Natural killer cell treated with Interleukin-12 subunit alpha and Interleukin-12 subunit beta and Interleukin-15 and Interleukin-18, amount 100 ng/mL, for 72 hours (primary cell): Measurements from ENCODE around the gene GTPBP6. TPM values are rescaled to one million over a fixed set of nuclear protein-coding genes. Genes with fewer than 3 reads are reported as not detected.

Experiments
- ATAC-seq, 2 donors: fragments of 150-1000 bp; cut with Tn5 transposase in 1 of 2; sonication (Bioruptor Pico), chemical (Tn5 transposase) in 1 of 2; 2 replicates each; pipeline ENCODE4 v1.10.0; 2021
- DNase-seq: peaks from one replicate; pipeline ENCODE4 v3.0.0; 2022; ENCODE audit warnings: low spot score
- H3K27ac Mint-ChIP-seq, 2 donors: 1 replicate in 1 of 2; 2 replicates in 1 of 2; pipeline ENCODE4 v1.8.0; 2022; ENCODE audit warnings: mixed read lengths in 2 of 2, mild to moderate bottlenecking in 1 of 2, moderate library complexity in 1 of 2
- H3K27me3 Mint-ChIP-seq, 2 donors: 1 replicate in 1 of 2; 2 replicates in 1 of 2; pipeline ENCODE4 v1.8.0; 2022; ENCODE audit warnings: mixed read lengths in 2 of 2
- H3K36me3 Mint-ChIP-seq: one replicate; pipeline ENCODE4 v1.8.0; 2022; ENCODE audit warnings: mixed read lengths
- H3K4me1 Mint-ChIP-seq, 2 donors: 1 replicate in 1 of 2; 2 replicates in 1 of 2; pipeline ENCODE4 v1.8.0; 2022; ENCODE audit warnings: low read depth in 2 of 2, mixed read lengths in 2 of 2, mild to moderate bottlenecking in 1 of 2
- H3K4me3 Mint-ChIP-seq: one replicate; pipeline ENCODE4 v1.8.0; 2022; ENCODE audit warnings: mixed read lengths
- H3K9me3 Mint-ChIP-seq: 2 replicates; pipeline ENCODE4 v1.8.0; 2022; ENCODE audit warnings: mixed read lengths
- total RNA-seq, 2 donors: library from RNA; stranded (reverse); gene quantifications; one replicate each; pipeline ENCODE4 v1.2.3, GENCODE V29; 2022

GTPBP6 gene, protein sequence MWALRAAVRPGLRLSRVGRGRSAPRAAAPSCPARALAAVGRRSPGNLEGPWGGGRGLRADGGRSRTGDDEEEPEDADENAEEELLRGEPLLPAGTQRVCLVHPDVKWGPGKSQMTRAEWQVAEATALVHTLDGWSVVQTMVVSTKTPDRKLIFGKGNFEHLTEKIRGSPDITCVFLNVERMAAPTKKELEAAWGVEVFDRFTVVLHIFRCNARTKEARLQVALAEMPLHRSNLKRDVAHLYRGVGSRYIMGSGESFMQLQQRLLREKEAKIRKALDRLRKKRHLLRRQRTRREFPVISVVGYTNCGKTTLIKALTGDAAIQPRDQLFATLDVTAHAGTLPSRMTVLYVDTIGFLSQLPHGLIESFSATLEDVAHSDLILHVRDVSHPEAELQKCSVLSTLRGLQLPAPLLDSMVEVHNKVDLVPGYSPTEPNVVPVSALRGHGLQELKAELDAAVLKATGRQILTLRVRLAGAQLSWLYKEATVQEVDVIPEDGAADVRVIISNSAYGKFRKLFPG
- total RNA-seq: 10 to 100 TPM; 45.8 to 69.6 TPM

DNA sequence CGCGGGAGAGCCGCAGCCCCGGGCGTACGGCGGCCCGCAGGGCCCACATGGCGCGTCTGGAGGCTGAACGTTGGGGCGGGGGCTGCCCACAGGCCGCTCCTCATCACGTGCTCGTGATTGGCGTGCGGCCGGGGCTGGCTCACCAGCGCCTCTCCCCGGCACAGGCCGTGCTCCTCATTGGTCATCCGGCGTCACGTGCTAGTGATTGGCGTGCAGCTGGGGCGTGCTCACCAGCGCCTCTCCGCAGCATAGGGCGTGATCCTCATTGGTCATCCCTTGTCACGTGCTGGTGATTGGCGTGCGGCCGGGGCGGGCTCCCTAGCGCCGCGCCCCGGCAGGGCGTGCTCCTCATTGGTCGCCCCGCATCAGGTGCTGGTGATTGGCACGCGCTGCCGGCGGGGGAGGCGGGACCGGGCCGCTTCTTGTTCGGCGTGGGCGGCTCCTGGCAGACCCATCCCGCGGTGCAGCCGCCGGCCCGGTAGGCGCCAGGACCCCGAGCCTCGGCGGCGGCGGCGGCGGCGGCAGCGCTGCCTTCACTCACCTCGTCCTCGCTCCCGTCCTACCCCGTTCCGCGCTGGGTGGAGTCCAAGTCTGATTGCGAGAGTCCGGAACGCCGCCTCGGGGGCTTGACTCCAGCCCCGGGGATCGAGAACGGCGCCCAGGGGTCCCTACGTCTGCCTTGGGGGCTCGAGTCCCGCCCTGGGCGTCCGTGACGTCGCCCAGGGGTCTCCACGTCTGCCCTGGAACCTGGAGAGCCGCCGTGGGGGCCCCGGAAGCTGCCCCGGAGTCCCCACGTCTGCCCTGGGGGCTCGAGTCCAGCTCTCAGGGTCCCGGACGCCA lies at the start of gene GTPBP6:
TSS of gene GTPBP6 (minus strand) at position 58 of the 840 bp plus-strand sequence. CDS start at position 49, 9 bp downstream.
- no peaks in the 10 kb centered on the region for H3K36me3 Mint-ChIP-seq
- peak; percentile 90 to 91 for ATAC-seq
- peak within 1 kb of the TSS; percentile 83 to 84 for H3K27ac Mint-ChIP-seq
- H3K27me3 Mint-ChIP-seq: peaks cover 0 to 2% of the 10 kb centered on the region in 2 donors
- peaks cover 13 to 20% of the 10 kb centered on the region in 2 donors for H3K4me1 Mint-ChIP-seq
- peak within 1 kb of the TSS; percentile 86 for H3K4me3 Mint-ChIP-seq
- DNase-seq: peak; percentile 100
- H3K9me3 Mint-ChIP-seq: no peaks in the 10 kb centered on the region

DNA sequence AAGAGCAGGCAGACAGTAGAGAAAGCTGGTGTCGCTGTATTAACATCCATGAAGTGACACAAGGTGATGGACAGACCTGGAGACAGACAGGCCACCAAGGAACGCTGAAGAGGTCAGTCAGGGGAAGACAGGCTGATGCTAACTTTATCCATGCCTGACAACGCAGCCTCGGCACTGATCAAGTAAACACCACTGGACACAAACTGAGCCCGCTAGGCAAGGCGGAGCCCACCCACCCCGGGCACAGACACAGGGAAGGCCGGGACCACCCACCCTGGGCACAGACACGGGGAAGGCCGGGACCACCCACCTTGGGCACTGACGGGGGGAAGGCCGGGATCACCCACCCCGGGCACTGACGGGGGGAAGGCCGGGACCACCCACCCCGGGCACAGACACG lies 49.3 kb upstream of the GTPBP6 start:
- no peaks in the 10 kb centered on the region for H3K9me3 Mint-ChIP-seq
- H3K4me1 Mint-ChIP-seq: peaks cover 0 to 12% of the 10 kb centered on the region in 2 donors
- H3K36me3 Mint-ChIP-seq: no peaks in the 10 kb centered on the region
- H3K27me3 Mint-ChIP-seq: peaks cover 7% of the 10 kb centered on the region in 2 donors
- no peak overlapping the region for H3K4me3 Mint-ChIP-seq
- DNase-seq (no peak), ATAC-seq (no peak)
- H3K27ac Mint-ChIP-seq: no peak overlapping the region

DNA sequence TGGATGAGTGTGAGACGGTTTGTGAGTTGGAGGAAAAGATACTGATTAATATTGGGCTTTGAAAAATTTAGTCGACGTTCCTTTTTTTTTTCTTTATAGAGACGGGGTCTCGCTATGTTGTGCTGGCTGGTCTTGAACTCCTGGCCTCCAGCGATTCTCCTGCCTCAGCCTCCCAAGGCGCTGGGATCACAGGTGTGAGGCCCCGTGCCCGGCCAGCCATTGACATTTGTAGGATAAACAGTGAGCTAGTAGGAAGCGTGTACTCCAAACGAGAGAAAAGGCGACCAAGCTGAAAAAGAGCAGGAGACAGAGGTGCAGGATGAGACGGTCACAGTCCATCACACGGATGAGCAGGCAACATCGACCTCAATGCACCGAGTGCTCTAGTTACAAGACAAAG lies 48.8 kb upstream of the GTPBP6 start:
- Mint-ChIP-seq H3K9me3 (no peaks in the 10 kb centered on the region), H3K27me3 (peaks cover 7% of the 10 kb centered on the region in 2 donors), H3K4me3 (no peak overlapping the region), H3K27ac (no peak overlapping the region), H3K36me3 (peaks cover 1% of the 10 kb centered on the region), H3K4me1 (peaks cover 0 to 13% of the 10 kb centered on the region in 2 donors)
- ATAC-seq (no peak), DNase-seq (no peak)

DNA sequence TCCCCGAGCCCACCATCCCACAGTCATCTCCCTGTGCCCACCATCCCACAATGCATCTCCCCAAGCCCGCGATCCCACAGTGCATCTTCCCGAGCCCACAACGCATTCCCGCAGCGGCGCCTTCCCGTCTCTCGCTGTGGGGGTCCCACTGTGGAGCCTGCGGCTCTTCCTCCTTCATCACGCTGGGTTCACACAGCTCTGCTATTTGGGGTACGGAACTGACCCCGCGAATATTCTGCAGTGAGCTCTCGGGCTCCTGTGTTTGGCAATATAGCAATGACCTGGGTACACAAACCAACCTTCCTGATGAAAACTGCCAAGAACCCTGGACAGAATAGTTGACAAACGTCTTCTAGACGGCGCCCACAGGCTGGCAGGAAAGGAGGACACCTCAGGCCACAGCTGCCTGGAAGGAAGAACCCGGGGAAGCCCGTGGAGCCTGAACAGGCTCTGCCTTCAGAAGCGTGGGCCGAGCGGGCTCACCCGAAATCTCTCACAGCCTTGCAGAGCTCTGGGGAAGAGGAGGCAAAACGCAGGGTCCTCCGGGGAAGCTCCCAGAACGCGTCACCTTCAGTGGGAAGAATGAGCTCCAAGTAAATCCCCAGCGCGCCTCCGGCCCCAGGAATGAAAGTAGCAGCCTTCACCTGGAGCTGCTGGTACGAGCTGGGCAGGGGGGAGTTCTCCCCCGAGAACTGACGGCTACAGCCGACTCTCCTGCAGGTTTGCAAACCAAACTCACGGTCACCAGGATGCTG lies 45.2 kb upstream of the GTPBP6 start:
- ATAC-seq (no peak), DNase-seq (no peak)
- no peak overlapping the region for H3K27ac Mint-ChIP-seq
- peaks cover 16% of the 10 kb centered on the region for H3K36me3 Mint-ChIP-seq
- H3K9me3 Mint-ChIP-seq: peaks cover 3% of the 10 kb centered on the region
- no peaks in the 10 kb centered on the region for H3K27me3 Mint-ChIP-seq
- no peak overlapping the region for H3K4me3 Mint-ChIP-seq
- peaks cover 0 to 14% of the 10 kb centered on the region in 2 donors for H3K4me1 Mint-ChIP-seq

DNA sequence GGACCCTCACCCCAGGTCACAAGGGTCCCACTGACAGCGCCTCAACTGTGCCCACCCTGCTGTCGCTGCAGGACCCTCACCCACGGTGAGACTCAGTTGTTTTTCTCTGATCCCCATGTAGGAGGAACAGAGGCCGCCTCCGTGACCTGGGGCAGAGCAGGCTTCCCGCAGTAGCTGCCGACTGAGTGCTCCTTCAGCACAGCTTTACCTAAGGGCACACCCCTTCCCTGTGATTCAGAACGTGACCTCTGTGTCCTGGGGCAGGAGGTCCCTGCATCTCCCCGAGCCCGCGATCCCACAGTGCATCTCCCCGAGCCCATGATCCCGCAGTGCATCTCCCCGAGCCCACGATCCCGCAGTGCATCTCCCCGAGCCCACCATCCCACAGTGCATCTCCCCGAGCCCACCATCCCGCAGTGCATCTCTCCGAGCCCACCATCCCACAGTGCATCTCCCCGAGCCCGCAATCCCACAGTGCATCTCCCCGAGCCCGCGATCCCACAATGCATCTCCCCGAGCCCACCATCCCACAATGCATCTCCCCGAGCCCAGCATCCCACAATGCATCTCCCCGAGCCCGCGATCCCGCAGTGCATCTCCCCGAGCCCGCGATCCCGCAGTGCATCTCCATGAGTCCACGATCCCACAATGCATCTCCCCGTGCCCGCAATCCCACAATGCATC lies 44.5 kb upstream of the GTPBP6 start:
- H3K4me3 Mint-ChIP-seq: no peak overlapping the region
- peaks cover 0 to 14% of the 10 kb centered on the region in 2 donors for H3K4me1 Mint-ChIP-seq
- H3K27me3 Mint-ChIP-seq: no peaks in the 10 kb centered on the region
- peaks cover 16% of the 10 kb centered on the region for H3K36me3 Mint-ChIP-seq
- peaks cover 3% of the 10 kb centered on the region for H3K9me3 Mint-ChIP-seq
- DNase-seq (no peak), ATAC-seq (no peak)
- no peak overlapping the region for H3K27ac Mint-ChIP-seq

DNA sequence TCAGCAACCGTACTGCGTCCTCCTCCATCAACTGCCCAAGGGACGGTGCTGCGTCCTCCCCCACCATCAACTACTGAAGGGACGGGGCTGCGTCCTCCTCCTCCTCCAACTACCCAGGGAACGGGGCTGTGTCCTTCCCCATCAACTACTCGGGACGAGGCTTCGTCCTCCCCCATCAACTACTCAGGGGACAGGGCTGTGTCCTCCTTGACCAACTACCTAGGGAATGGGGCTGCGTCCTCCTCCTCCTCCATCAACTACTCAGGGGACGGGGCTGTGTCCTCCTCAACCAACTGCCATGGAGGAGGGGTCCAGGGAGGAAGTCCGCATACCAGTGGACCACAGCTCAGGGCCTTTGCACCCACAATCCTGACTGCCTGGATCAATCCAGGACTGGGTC lies 43.8 kb upstream of the GTPBP6 start:
- Mint-ChIP-seq H3K27me3 (no peaks in the 10 kb centered on the region), H3K4me1 (peaks cover 4 to 17% of the 10 kb centered on the region in 2 donors), H3K36me3 (peaks cover 21% of the 10 kb centered on the region), H3K27ac (no peak overlapping the region), H3K9me3 (peaks cover 7% of the 10 kb centered on the region), H3K4me3 (no peak overlapping the region)
- DNase-seq (no peak), ATAC-seq (peak in 1 of 2 donors; percentile 18)

DNA sequence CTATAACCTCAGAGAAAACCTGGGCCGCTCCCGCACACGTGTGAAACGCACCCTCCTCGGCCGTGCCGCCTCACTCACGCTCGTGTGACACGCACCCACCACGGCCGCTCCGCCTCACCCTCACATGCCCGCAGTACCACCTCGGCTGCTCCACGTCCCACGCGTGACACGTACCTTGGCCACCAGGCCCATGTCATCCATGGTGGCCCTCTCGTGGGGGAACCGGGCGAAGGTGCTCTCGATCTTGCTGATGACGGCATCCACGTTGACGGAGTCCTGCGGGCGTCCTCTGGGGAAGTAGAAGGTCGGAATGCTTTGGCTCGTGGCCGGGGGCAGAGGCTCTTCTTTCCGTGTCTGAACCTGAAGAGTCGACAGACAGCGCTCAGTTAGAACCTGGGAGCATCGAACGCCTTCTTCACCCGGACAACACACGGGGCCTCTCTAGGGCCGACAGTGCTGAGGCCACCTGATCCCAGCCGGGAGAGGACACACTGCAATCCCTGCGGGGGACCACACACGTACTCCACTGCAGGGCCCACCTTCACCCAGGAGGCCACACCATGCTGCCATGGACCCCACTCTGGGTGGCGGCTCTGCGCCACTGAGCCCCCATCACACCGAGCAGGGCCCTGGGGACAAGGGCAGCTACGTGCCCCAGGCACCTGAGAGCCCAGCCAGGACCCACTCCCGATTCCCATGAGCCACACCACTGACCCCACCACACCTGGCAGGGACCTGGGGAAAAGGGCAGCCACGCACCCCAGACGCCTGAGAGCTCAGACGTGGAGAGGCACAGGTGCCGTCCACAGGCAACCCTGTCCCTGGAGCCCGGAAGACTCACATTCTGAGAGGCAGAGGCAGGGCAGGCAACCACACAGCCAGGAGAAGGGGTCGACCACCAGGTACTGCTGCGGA lies 42.9 kb upstream of the GTPBP6 start:
- DNase-seq: no peak
- ATAC-seq: no peak
- Mint-ChIP-seq H3K9me3 (peaks cover 11% of the 10 kb centered on the region), H3K36me3 (peaks cover 27% of the 10 kb centered on the region), H3K4me1 (peaks cover 13 to 25% of the 10 kb centered on the region in 2 donors), H3K4me3 (no peak overlapping the region), H3K27ac (no peak overlapping the region), H3K27me3 (no peaks in the 10 kb centered on the region)

DNA sequence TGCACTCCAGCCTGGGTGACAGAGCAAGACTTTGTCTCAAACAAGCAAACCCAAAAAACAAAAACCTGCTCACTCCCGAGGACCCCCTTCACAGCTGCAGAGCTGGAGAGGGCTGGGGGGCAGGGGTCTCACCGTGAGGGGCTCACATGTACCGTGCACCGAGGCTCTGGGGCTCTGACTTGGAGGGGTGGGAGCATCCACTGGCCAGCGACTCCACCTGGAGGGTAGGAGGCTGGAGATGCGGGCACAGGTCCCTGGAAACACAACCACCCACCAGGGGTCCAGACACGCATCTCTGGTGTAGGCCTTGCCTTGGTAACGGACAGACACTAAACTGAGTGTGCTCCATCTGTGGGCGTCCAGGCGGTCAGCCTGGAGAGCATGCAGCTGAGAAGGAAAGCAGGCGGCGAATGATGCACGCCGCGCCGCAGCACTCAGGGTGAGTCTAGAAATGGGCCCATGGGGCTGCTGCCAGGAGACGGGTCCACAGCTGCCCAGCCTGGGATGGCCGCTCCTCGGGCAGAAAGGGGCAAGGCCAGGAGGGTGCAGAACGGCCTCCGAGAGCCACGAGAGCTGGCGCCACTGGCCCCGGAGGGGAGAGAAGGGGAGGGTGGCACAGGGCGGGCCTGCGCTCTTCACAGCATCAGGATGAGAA lies 42.0 kb upstream of the GTPBP6 start:
- Mint-ChIP-seq H3K27ac (no peak overlapping the region), H3K36me3 (peaks cover 27% of the 10 kb centered on the region), H3K27me3 (no peaks in the 10 kb centered on the region), H3K4me1 (peaks cover 17 to 30% of the 10 kb centered on the region in 2 donors), H3K4me3 (no peak overlapping the region), H3K9me3 (peaks cover 11% of the 10 kb centered on the region)
- DNase-seq: no peak
- ATAC-seq: no peak

DNA sequence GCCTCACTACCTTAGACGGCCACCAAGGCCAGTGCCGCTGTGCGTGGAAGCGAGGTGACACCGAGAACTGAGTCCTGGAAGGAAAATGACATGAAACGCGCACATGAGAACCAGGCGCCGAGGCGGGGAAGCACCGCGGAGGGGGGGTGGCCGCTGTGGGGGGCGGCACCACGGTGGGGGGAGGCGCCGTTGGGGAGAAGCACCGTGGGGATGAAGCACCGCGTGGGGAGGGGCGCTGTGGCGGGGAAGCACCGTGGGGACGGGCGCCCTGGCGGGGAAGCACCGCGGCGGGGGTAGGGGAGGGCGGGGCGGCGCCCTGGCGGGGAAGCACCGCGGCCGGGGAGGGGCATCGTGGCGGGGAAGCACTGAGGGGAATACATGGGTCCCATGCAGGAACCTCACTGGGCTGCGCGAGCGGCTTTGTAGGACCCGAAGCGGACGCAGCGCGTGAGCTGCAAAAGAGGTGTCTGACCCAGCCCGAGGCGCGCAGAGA lies 40.1 kb upstream of the GTPBP6 start:
- peaks cover 22 to 34% of the 10 kb centered on the region in 2 donors for H3K4me1 Mint-ChIP-seq
- H3K36me3 Mint-ChIP-seq: peaks cover 27% of the 10 kb centered on the region
- ATAC-seq: no peak
- H3K9me3 Mint-ChIP-seq: peaks cover 11% of the 10 kb centered on the region
- no peak overlapping the region for H3K4me3 Mint-ChIP-seq
- no peak overlapping the region for H3K27ac Mint-ChIP-seq
- H3K27me3 Mint-ChIP-seq: no peaks in the 10 kb centered on the region
- no peak for DNase-seq

DNA sequence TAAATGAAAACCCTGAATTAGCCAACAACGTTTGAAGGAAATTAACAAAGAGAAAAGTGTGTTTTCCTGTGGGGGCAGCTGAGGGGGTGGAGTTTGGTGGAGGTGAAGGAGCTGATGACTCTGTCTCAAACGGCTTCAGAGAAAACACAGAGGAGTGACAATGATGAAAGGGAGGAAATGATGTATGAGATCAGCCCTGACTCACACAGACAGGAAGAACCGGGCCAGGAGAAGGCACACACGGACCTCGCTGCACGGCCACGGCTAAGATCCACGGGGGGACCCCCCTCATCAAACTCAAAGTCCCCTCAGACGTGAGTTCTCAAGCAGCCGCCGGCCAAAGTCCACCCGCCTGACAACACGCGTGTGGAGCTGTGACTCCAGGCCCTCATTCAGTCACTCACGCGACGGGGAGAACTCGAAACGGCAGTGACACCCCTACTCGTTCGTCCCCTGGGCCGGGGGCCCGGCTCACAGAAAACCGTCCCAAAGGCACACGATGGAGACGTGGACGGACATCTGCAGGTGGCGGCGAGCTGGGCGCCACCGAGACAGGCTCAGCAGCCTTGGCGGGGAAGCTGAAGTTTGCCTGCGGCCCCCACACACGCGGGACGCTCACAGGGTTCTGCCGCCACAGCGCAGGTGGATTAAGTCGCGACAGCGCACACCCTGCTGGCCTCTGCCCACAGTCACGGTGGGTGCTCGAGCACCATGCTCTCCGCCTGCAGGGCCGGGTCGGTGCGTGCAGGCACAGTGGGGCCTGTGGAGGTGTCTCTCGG lies 39.3 kb upstream of the GTPBP6 start:
- peaks cover 22 to 28% of the 10 kb centered on the region in 2 donors for H3K4me1 Mint-ChIP-seq
- H3K4me3 Mint-ChIP-seq: peak overlapping the region; percentile 50
- no peaks in the 10 kb centered on the region for H3K27me3 Mint-ChIP-seq
- ATAC-seq (peak; percentile 80 to 91), DNase-seq (peak; percentile 59)
- H3K36me3 Mint-ChIP-seq: peaks cover 27% of the 10 kb centered on the region
- H3K9me3 Mint-ChIP-seq: peaks cover 11% of the 10 kb centered on the region
- H3K27ac Mint-ChIP-seq: peak overlapping the region; percentile 76 to 89

DNA sequence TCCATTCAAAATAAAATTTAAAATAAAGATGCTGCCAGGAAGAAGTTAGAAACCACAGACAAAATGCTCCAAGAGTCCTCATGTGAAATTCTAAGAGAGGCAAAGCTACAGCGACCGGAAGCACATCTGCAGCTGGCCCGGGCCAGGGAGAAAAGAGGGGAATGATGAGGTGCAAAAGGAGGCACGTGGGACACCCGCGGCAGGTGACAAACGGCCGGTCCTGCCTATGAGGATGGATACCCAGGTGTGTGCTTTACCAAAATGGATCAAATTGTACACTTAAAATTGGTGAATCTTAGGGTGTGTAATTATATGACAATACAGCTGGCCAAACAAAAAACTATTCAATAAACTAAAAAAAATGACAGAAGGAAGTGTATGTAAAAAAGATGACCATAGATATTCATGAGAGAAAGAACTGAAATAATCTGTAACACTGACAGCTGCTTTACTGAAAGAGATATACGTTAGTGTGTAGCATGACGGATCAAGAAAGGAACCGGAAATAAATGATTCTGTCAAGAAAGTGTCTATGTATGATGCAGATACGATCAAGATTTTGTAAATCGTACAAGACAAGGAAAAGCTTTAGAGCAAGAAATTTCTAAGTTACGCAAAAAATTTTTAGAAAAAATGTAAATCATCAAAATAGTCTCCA lies 38.6 kb upstream of the GTPBP6 start:
- peak overlapping the region; percentile 50 for H3K4me3 Mint-ChIP-seq
- peaks cover 24% of the 10 kb centered on the region for H3K36me3 Mint-ChIP-seq
- H3K4me1 Mint-ChIP-seq: peaks cover 22 to 28% of the 10 kb centered on the region in 2 donors
- peaks cover 9% of the 10 kb centered on the region for H3K9me3 Mint-ChIP-seq
- no peaks in the 10 kb centered on the region for H3K27me3 Mint-ChIP-seq
- ATAC-seq (no peak), DNase-seq (no peak)
- peak overlapping the region; percentile 76 to 89 for H3K27ac Mint-ChIP-seq
